Measurements from ENCODE around the gene DUSP2.

Gene DUSP2

GRCh38 chr2:96146153-96146880 is 1.1 kb upstream of the DUSP2 start:
- POLR2A ChIA-PET = no interaction called here
- no peak for DNase-seq (ENCODE audit: extremely low spot score)
- CTCF ChIA-PET = interaction anchor here (1.2 kb wide), 1 partner anchor 124 kb away, joined by 5 read pairs; no protein-coding TSS in a partner anchor
- no peak for TF ChIP-seq ZNF384 (IDR thresholded peaks at IDR 0.05)
- no peak for TF ChIP-seq LEF1 (IDR thresholded peaks at IDR 0.05; ENCODE audit: borderline replicate concordance)

GRCh38 chr2:96145848-96146152 is 560 bp upstream of the DUSP2 start:
- TF ChIP-seq FOXK2 (IDR thresholded peaks at IDR 0.05) = no peak
- TF ChIP-seq FOXM1 (IDR thresholded peaks at IDR 0.05; ENCODE audit: borderline replicate concordance) = no peak
- no peak for TF ChIP-seq PKNOX1 (IDR thresholded peaks at IDR 0.05)
- no peak for TF ChIP-seq TARDBP (IDR thresholded peaks at IDR 0.05)
- no peak for TF ChIP-seq SUZ12 (IDR thresholded peaks at IDR 0.05)
- no peak for TF ChIP-seq BHLHE40 (IDR thresholded peaks at IDR 0.05; ENCODE audit: borderline replicate concordance)
- TF ChIP-seq NFRKB (IDR thresholded peaks at IDR 0.05) = no peak
- TF ChIP-seq FOXA1 (IDR thresholded peaks at IDR 0.05) = no peak
- no peak for TF ChIP-seq SP1 (IDR thresholded peaks at IDR 0.05)
- no peak for TF ChIP-seq L3MBTL2 (conservative IDR thresholded peaks at IDR 0.05)
- no peak for TF ChIP-seq ELF4 (IDR thresholded peaks at IDR 0.05)
- no peak for TF ChIP-seq HDGF (IDR thresholded peaks at IDR 0.05; ENCODE audit: borderline replicate concordance)
- TF ChIP-seq LEF1 (IDR thresholded peaks at IDR 0.05; ENCODE audit: borderline replicate concordance) = no peak
- no peak for DNase-seq (ENCODE audit: extremely low spot score)
- CTCF ChIA-PET = no interaction called here
- POLR2A ChIA-PET = no interaction called here

- CTCF ChIA-PET = interaction anchor here (1.0 kb wide), 1 partner anchor 30 kb away, joined by 3 read pairs; no protein-coding TSS in a partner anchor
- POLR2A ChIA-PET = no interaction called here
- DNase-seq (ENCODE audit: extremely low spot score) = no peak
- TF ChIP-seq L3MBTL2 (conservative IDR thresholded peaks at IDR 0.05) = peak; percentile 57
- TF ChIP-seq LEF1 (IDR thresholded peaks at IDR 0.05; ENCODE audit: borderline replicate concordance) = no peak
Observed at GRCh38 chr2:96144481-96145035, 682 bp downstream of the DUSP2 start.

- POLR2A ChIA-PET = no interaction called here
- TF ChIP-seq L3MBTL2 (conservative IDR thresholded peaks at IDR 0.05) = no peak
- no peak for TF ChIP-seq FOXA1 (IDR thresholded peaks at IDR 0.05)
- no peak for TF ChIP-seq HDGF (IDR thresholded peaks at IDR 0.05; ENCODE audit: borderline replicate concordance)
- TF ChIP-seq BHLHE40 (IDR thresholded peaks at IDR 0.05; ENCODE audit: borderline replicate concordance) = no peak
- no peak for TF ChIP-seq SP1 (IDR thresholded peaks at IDR 0.05)
- no peak for TF ChIP-seq LEF1 (IDR thresholded peaks at IDR 0.05; ENCODE audit: borderline replicate concordance)
- TF ChIP-seq NFRKB (IDR thresholded peaks at IDR 0.05) = no peak
- TF ChIP-seq ZNF384 (IDR thresholded peaks at IDR 0.05) = no peak
- TF ChIP-seq ARNT (IDR thresholded peaks at IDR 0.05) = no peak
- no peak for TF ChIP-seq TARDBP (IDR thresholded peaks at IDR 0.05)
- TF ChIP-seq FOXK2 (IDR thresholded peaks at IDR 0.05) = no peak
- no peak for TF ChIP-seq PKNOX1 (IDR thresholded peaks at IDR 0.05)
- no peak for TF ChIP-seq SUZ12 (IDR thresholded peaks at IDR 0.05)
- TF ChIP-seq ELF4 (IDR thresholded peaks at IDR 0.05) = no peak
- no peak for TF ChIP-seq FOXM1 (IDR thresholded peaks at IDR 0.05; ENCODE audit: borderline replicate concordance)
- TF ChIP-seq CTBP1 (IDR thresholded peaks at IDR 0.05; ENCODE audit: borderline replicate concordance) = no peak
Observed at GRCh38 chr2:96143848-96144480, 1.3 kb downstream of the DUSP2 start.

GRCh38 chr2:96143231-96143847 is 1.9 kb downstream of the DUSP2 start:
- TF ChIP-seq LEF1 (IDR thresholded peaks at IDR 0.05; ENCODE audit: borderline replicate concordance) (no peak), L3MBTL2 (conservative IDR thresholded peaks at IDR 0.05) (no peak), NFRKB (IDR thresholded peaks at IDR 0.05) (no peak), ARNT (IDR thresholded peaks at IDR 0.05) (no peak), BHLHE40 (IDR thresholded peaks at IDR 0.05; ENCODE audit: borderline replicate concordance) (no peak), CTBP1 (IDR thresholded peaks at IDR 0.05; ENCODE audit: borderline replicate concordance) (no peak), SP1 (IDR thresholded peaks at IDR 0.05) (no peak), ELF4 (IDR thresholded peaks at IDR 0.05) (no peak), SUZ12 (IDR thresholded peaks at IDR 0.05) (no peak), FOXK2 (IDR thresholded peaks at IDR 0.05) (no peak), ZNF384 (IDR thresholded peaks at IDR 0.05) (no peak), FOXA1 (IDR thresholded peaks at IDR 0.05) (no peak), HDGF (IDR thresholded peaks at IDR 0.05; ENCODE audit: borderline replicate concordance) (no peak), TARDBP (IDR thresholded peaks at IDR 0.05) (no peak), PKNOX1 (IDR thresholded peaks at IDR 0.05) (no peak), FOXM1 (IDR thresholded peaks at IDR 0.05; ENCODE audit: borderline replicate concordance) (no peak)
- no peak for DNase-seq (ENCODE audit: extremely low spot score)
- ChIA-PET CTCF (no interaction called here), POLR2A (no interaction called here)

More at GRCh38 chr2:96143848-96144480, 1.3 kb downstream of the DUSP2 start:
- DNase-seq (ENCODE audit: extremely low spot score) = peak; percentile 41
- CTCF ChIA-PET = interaction anchor here (1.0 kb wide), 1 partner anchor 30 kb away, joined by 3 read pairs; no protein-coding TSS in a partner anchor

Data from HEK293T (cell line).